ENCODE data around the gene LAMA2.
"Not testable (repeated sequence)": the region's sequence is repeated elsewhere in the genome, so short reads cannot be mapped to it uniquely, and the experiment has no call there.

DNA sequence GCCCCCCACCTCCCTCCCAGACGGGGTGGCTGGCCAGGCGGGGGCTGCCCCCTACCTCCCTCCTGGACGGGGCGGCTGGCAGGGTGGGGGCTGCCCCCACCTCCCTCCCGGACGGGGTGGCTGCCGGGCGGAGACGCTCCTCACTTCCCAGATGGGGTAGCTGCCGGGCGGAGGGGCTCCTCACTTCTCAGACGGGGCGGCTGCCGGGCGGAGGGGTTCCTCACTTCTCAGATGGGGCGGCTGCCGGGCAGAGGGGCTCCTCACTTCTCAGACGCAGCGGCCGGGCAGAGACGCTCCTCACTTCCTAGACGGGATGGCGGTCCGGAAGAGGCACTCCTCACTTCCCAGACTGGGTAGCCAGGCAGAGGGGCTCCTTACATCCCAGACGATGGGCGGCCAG lies 205.5 kb downstream of the LAMA2 start:
- not testable (repeated sequence) for TF ChIP-seq POLR2A (IDR thresholded peaks at IDR 0.05; ENCODE audit: borderline replicate concordance, extremely low read depth, insufficient read depth, insufficient read length); SRF (IDR thresholded peaks at IDR 0.05; ENCODE audit: low read depth); EZH2 (IDR thresholded peaks at IDR 0.05); RAD21 (IDR thresholded peaks at IDR 0.05; ENCODE audit: low read depth); ZNF274 (IDR thresholded peaks at IDR 0.05; ENCODE audit: low read depth, low read length)
- TF ChIP-seq, protein P1, sequence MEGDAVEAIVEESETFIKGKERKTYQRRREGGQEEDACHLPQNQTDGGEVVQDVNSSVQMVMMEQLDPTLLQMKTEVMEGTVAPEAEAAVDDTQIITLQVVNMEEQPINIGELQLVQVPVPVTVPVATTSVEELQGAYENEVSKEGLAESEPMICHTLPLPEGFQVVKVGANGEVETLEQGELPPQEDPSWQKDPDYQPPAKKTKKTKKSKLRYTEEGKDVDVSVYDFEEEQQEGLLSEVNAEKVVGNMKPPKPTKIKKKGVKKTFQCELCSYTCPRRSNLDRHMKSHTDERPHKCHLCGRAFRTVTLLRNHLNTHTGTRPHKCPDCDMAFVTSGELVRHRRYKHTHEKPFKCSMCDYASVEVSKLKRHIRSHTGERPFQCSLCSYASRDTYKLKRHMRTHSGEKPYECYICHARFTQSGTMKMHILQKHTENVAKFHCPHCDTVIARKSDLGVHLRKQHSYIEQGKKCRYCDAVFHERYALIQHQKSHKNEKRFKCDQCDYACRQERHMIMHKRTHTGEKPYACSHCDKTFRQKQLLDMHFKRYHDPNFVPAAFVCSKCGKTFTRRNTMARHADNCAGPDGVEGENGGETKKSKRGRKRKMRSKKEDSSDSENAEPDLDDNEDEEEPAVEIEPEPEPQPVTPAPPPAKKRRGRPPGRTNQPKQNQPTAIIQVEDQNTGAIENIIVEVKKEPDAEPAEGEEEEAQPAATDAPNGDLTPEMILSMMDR (IDR thresholded peaks at IDR 0.05 in 2 of 3, conservative IDR thresholded peaks at IDR 0.05 in 1 of 3; ENCODE audit: borderline replicate concordance in 1 of 3, insufficient read depth in 1 of 3, low read depth in 2 of 3, low read length in 2 of 3) = not testable (repeated sequence)
- TF ChIP-seq, protein P2, sequence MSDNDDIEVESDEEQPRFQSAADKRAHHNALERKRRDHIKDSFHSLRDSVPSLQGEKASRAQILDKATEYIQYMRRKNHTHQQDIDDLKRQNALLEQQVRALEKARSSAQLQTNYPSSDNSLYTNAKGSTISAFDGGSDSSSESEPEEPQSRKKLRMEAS (IDR thresholded peaks at IDR 0.05) = not testable (repeated sequence)
